Karpas-422 (cell line): ENCODE data around the gene SLAMF8. TPM values are rescaled to one million over a fixed set of nuclear protein-coding genes. Genes with fewer than 3 reads are reported as not detected.

Source experiments
- DNase-seq: peaks from one replicate; pipeline ENCODE4 v3.0.0-alpha.2; 2015
- H2AFZ ChIP-seq: fragments of 200-600 bp; sonication (generic); 2 replicates; pipeline ENCODE4 v1.6.1; 2014; ENCODE audit warnings: antibody characterized with exemption, low read length, mixed read lengths
- H3K27ac ChIP-seq: fragments of 200-600 bp; sonication (generic); 2 replicates; pipeline ENCODE4 v1.5.1; 2014; ENCODE audit warnings: mild to moderate bottlenecking, low read length, moderate library complexity
- H3K27me3 ChIP-seq: fragments of 200-600 bp; sonication (generic); 2 replicates; pipeline ENCODE4 v1.6.1; 2014; ENCODE audit warnings: low read length, mixed read lengths
- H3K36me3 ChIP-seq: fragments of 200-600 bp; sonication (generic); 2 replicates; pipeline ENCODE4 v1.6.1; 2014; ENCODE audit warnings: low read length, mixed read lengths; ENCODE audit not compliant: insufficient read depth
- H3K4me1 ChIP-seq: fragments of 200-600 bp; sonication (generic); 2 replicates; pipeline ENCODE4 v1.6.1; 2014; ENCODE audit warnings: mild to moderate bottlenecking, low read length, mixed read lengths
- H3K4me2 ChIP-seq: fragments of 200-600 bp; sonication (generic); 2 replicates; pipeline ENCODE4 v1.6.1; 2014; ENCODE audit warnings: low read length, low read depth, mild to moderate bottlenecking; ENCODE audit not compliant: poor library complexity, severe bottlenecking
- H3K4me3 ChIP-seq: fragments of 200-600 bp; sonication (generic); 2 replicates; pipeline ENCODE4 v1.5.1; 2014; ENCODE audit warnings: mild to moderate bottlenecking, antibody characterized with exemption, low read length, mixed read lengths
- H3K79me2 ChIP-seq: fragments of 200-600 bp; sonication (generic); 2 replicates; pipeline ENCODE4 v1.6.1; 2014; ENCODE audit warnings: mild to moderate bottlenecking, low read length, mixed read lengths
- H3K9ac ChIP-seq: fragments of 200-600 bp; sonication (generic); 2 replicates; pipeline ENCODE4 v1.6.0; 2014; ENCODE audit warnings: low read length
- H3K9me2 ChIP-seq: fragments of 200-600 bp; sonication (generic), shearing (Covaris generic); replicated peaks from 2 replicates; pipeline ENCODE4 v1.6.0; 2014; ENCODE audit warnings: mild to moderate bottlenecking, low read length, moderate library complexity; ENCODE audit not compliant: insufficient read depth
- H3K9me3 ChIP-seq: fragments of 300-700, 200-600 bp; sonication (generic); 2 replicates; pipeline ENCODE4 v1.6.1; 2014; ENCODE audit warnings: low read length, mixed read lengths
- H4K20me1 ChIP-seq: fragments of 200-600 bp; sonication (generic); 2 replicates; pipeline ENCODE4 v1.6.1; 2014; ENCODE audit warnings: mild to moderate bottlenecking, antibody characterized with exemption, low read length, low read depth; ENCODE audit not compliant: insufficient read depth
- total RNA-seq: library from RNA; depleted of rRNA; stranded (reverse); fragments of >200 nt; shearing (Covaris generic); gene quantifications from 2 replicates; pipeline ENCODE4 v1.2.3, GENCODE V29; 2014; ENCODE audit warnings: low replicate concordance

SLAMF8 gene
- total RNA-seq, 1 experiment from 2014 or later = not detected

- no peak overlapping the region for H3K27ac ChIP-seq
- no peaks in the 10 kb centered on the region for H4K20me1 ChIP-seq
- no peaks in the 10 kb centered on the region for H3K36me3 ChIP-seq
- no peak for DNase-seq
- no peaks in the 10 kb centered on the region for H3K79me2 ChIP-seq
- H3K4me1 ChIP-seq = no peaks in the 10 kb centered on the region
- H2AFZ ChIP-seq = no peak overlapping the region
- no peak overlapping the region for H3K4me3 ChIP-seq
- no peaks in the 10 kb centered on the region for H3K27me3 ChIP-seq
- H3K9me3 ChIP-seq = no peaks in the 10 kb centered on the region
- H3K9ac ChIP-seq = no peak overlapping the region
- no peaks in the 10 kb centered on the region for H3K9me2 ChIP-seq
- no peak overlapping the region for H3K4me2 ChIP-seq
Measured at GRCh38 chr1:159857889-159858288, 31.2 kb downstream of the SLAMF8 start.

GRCh38 chr1:159859767-159860322 is 33.2 kb downstream of the SLAMF8 start:
- H3K4me1 ChIP-seq = no peaks in the 10 kb centered on the region
- H3K27ac ChIP-seq = no peak overlapping the region
- H2AFZ ChIP-seq = no peak overlapping the region
- no peaks in the 10 kb centered on the region for H3K27me3 ChIP-seq
- H3K79me2 ChIP-seq = no peaks in the 10 kb centered on the region
- H3K9me2 ChIP-seq = no peaks in the 10 kb centered on the region
- no peaks in the 10 kb centered on the region for H3K36me3 ChIP-seq
- H3K9ac ChIP-seq = no peak overlapping the region
- no peak for DNase-seq
- H3K9me3 ChIP-seq = no peaks in the 10 kb centered on the region
- no peak overlapping the region for H3K4me3 ChIP-seq
- H3K4me2 ChIP-seq = no peak overlapping the region
- no peaks in the 10 kb centered on the region for H4K20me1 ChIP-seq

GRCh38 chr1:159860456-159860855 is 33.8 kb downstream of the SLAMF8 start:
- DNase-seq = no peak
- H2AFZ ChIP-seq = no peak overlapping the region

GRCh38 chr1:159861218-159861617 is 34.5 kb downstream of the SLAMF8 start:
- no peaks in the 10 kb centered on the region for H3K79me2 ChIP-seq
- no peak overlapping the region for H3K4me2 ChIP-seq
- no peak overlapping the region for H3K27ac ChIP-seq
- no peaks in the 10 kb centered on the region for H3K9me2 ChIP-seq
- no peak overlapping the region for H2AFZ ChIP-seq
- H3K9ac ChIP-seq = no peak overlapping the region
- no peak for DNase-seq
- H3K9me3 ChIP-seq = no peaks in the 10 kb centered on the region
- no peak overlapping the region for H3K4me3 ChIP-seq
- H3K36me3 ChIP-seq = no peaks in the 10 kb centered on the region
- H3K4me1 ChIP-seq = no peaks in the 10 kb centered on the region
- H3K27me3 ChIP-seq = no peaks in the 10 kb centered on the region
- H4K20me1 ChIP-seq = no peaks in the 10 kb centered on the region

More at GRCh38 chr1:159860456-159860855, 33.8 kb downstream of the SLAMF8 start:
- Histone ChIP-seq H3K79me2 (no peaks in the 10 kb centered on the region), H3K4me3 (no peak overlapping the region), H3K36me3 (no peaks in the 10 kb centered on the region), H3K9me2 (no peaks in the 10 kb centered on the region), H3K9ac (no peak overlapping the region), H3K27me3 (no peaks in the 10 kb centered on the region), H3K4me2 (no peak overlapping the region), H3K9me3 (no peaks in the 10 kb centered on the region), H3K27ac (no peak overlapping the region), H4K20me1 (no peaks in the 10 kb centered on the region), H3K4me1 (no peaks in the 10 kb centered on the region)

GRCh38 chr1:159862031-159862430 is 35.4 kb downstream of the SLAMF8 start:
- no peak overlapping the region for H3K9ac ChIP-seq
- no peaks in the 10 kb centered on the region for H4K20me1 ChIP-seq
- DNase-seq = no peak
- no peak overlapping the region for H3K4me2 ChIP-seq
- H3K9me2 ChIP-seq = no peaks in the 10 kb centered on the region
- no peak overlapping the region for H3K4me3 ChIP-seq
- H3K27ac ChIP-seq = no peak overlapping the region
- no peaks in the 10 kb centered on the region for H3K9me3 ChIP-seq
- no peaks in the 10 kb centered on the region for H3K27me3 ChIP-seq
- no peak overlapping the region for H2AFZ ChIP-seq
- no peaks in the 10 kb centered on the region for H3K79me2 ChIP-seq
- no peaks in the 10 kb centered on the region for H3K4me1 ChIP-seq
- no peaks in the 10 kb centered on the region for H3K36me3 ChIP-seq

- no peaks in the 10 kb centered on the region for H3K79me2 ChIP-seq
- H3K4me1 ChIP-seq = no peaks in the 10 kb centered on the region
- no peaks in the 10 kb centered on the region for H3K9me2 ChIP-seq
- no peak within 1 kb of the TSS for H3K4me2 ChIP-seq
- no peaks in the 10 kb centered on the region for H4K20me1 ChIP-seq
- H3K27me3 ChIP-seq = no peaks in the 10 kb centered on the region
- H3K27ac ChIP-seq = no peak within 1 kb of the TSS
- DNase-seq = no peak
- no peaks in the 10 kb centered on the region for H3K36me3 ChIP-seq
- H3K4me3 ChIP-seq = no peak within 1 kb of the TSS
- no peak within 1 kb of the TSS for H2AFZ ChIP-seq
- H3K9ac ChIP-seq = no peak within 1 kb of the TSS
- no peaks in the 10 kb centered on the region for H3K9me3 ChIP-seq
Measured at GRCh38 chr1:159862557-159862956, 35.9 kb downstream of the SLAMF8 start, which contains the start of gene VSIG8. TSS of gene VSIG8 (minus strand) at chr1:159862657. CDS start at chr1:159862521, 136 bp downstream.

- no peak for DNase-seq
- no peaks in the 10 kb centered on the region for H3K9me2 ChIP-seq
Measured at GRCh38 chr1:159864262-159864661, 37.6 kb downstream of the SLAMF8 start.

GRCh38 chr1:159866066-159866465 is 39.4 kb downstream of the SLAMF8 start:
- H2AFZ ChIP-seq = no peak overlapping the region
- H3K36me3 ChIP-seq = no peaks in the 10 kb centered on the region
- H4K20me1 ChIP-seq = no peaks in the 10 kb centered on the region
- H3K9ac ChIP-seq = no peak overlapping the region
- no peak overlapping the region for H3K4me3 ChIP-seq
- DNase-seq = no peak
- no peaks in the 10 kb centered on the region for H3K9me2 ChIP-seq
- no peak overlapping the region for H3K27ac ChIP-seq
- H3K27me3 ChIP-seq = no peaks in the 10 kb centered on the region
- no peaks in the 10 kb centered on the region for H3K9me3 ChIP-seq
- no peak overlapping the region for H3K4me2 ChIP-seq
- no peaks in the 10 kb centered on the region for H3K4me1 ChIP-seq
- H3K79me2 ChIP-seq = no peaks in the 10 kb centered on the region

More at GRCh38 chr1:159864262-159864661, 37.6 kb downstream of the SLAMF8 start:
- Histone ChIP-seq H3K9ac (no peak overlapping the region), H4K20me1 (no peaks in the 10 kb centered on the region), H3K27me3 (no peaks in the 10 kb centered on the region), H3K36me3 (no peaks in the 10 kb centered on the region), H3K27ac (no peak overlapping the region), H3K79me2 (no peaks in the 10 kb centered on the region), H3K4me2 (no peak overlapping the region), H3K9me3 (no peaks in the 10 kb centered on the region), H2AFZ (no peak overlapping the region), H3K4me3 (no peak overlapping the region), H3K4me1 (no peaks in the 10 kb centered on the region)
